K562 (cell line): ENCODE results near the gene YJEFN3.

Experiments used
- EP300 ChIP-seq: IDR thresholded peaks from 2 replicates; pipeline ENCODE4 v1.6.1; 2012; ENCODE audit warnings: low read length, improper control_type of control experiment
- FOXA1 ChIP-seq: fragments of 450-650 bp; IDR thresholded peaks from 2 replicates; pipeline ENCODE4 v1.6.1; 2016; ENCODE audit warnings: mild to moderate bottlenecking, borderline replicate concordance
- HDAC2 ChIP-seq: fragments of 450-650 bp; IDR thresholded peaks from 2 replicates; pipeline ENCODE4 v1.6.1; 2016; ENCODE audit warnings: mild to moderate bottlenecking
- HDAC6 ChIP-seq: IDR thresholded peaks from 2 replicates; pipeline ENCODE4 v1.6.1; 2012; ENCODE audit warnings: low read depth, mild to moderate bottlenecking, control low read depth, inconsistent platforms, low read length, moderate library complexity
- NELFE ChIP-seq: IDR thresholded peaks from 2 replicates; pipeline ENCODE4 v1.6.1; 2011; ENCODE audit warnings: mild to moderate bottlenecking; ENCODE audit not compliant: insufficient read depth, insufficient read length
- POLR3A ChIP-seq: IDR thresholded peaks from 2 replicates; pipeline ENCODE4 v1.6.1; 2011; ENCODE audit warnings: borderline replicate concordance, mild to moderate bottlenecking, moderate library complexity; ENCODE audit not compliant: insufficient read length, insufficient read depth; ENCODE audit errors: extremely low read depth
- RB1 ChIP-seq: fragments of 450-650 bp; IDR thresholded peaks from 2 replicates; pipeline ENCODE4 v1.6.1; 2017; ENCODE audit warnings: low read depth, mild to moderate bottlenecking
- TRIM24 ChIP-seq, 2 experiments: fragments of 450-650 bp; IDR thresholded peaks; 2 replicates each; pipeline ENCODE4 v1.6.1; 2016
- ZKSCAN8 ChIP-seq: fragments of 200-800 bp; sonication (Bioruptor generic); IDR thresholded peaks from 2 replicates; pipeline ENCODE4 v1.6.1; 2016; ENCODE audit warnings: missing genetic modification characterization, missing compliant biosample characterization
- ZNF766 ChIP-seq: fragments of 200-800 bp; sonication (Bioruptor generic); conservative IDR thresholded peaks from 2 replicates; pipeline ENCODE4 v1.6.1; 2016; ENCODE audit warnings: missing genetic modification characterization, missing compliant biosample characterization

DNA sequence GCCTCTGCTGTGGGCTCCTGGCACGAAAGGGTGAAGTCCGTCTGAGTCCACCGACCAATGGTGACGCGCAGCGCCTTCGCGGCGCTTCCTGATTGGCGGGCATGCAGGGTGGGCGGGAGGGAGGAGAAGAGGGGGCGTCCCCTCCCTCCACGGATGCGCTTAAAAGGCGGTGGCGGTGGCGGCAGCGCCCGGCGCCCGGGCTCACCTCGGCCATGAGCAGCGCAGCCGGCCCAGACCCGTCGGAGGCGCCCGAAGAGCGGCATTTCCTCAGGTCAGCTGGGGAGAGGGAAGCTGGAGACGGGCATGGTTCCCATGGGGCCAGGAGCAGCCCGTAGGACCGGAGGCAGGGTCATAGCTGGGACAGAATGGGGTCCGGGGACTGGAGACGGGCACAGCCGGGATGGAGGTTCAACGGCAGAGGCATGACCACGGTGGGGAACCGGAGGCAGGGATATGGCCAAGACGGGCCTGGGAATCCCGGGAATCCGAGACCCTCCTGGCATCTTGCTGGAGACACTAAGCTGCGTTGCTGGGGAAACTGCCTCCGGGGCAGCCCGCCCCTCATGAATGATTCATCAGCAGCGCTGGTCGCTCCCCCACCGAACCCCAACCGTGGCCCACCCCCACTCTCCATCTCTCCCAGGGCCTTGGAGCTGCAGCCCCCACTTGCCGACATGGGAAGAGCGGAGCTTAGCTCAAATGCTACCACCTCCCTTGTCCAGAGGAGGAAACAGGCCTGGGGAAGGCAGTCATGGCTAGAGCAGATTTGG lies at the start of gene YJEFN3:
- TF ChIP-seq ZNF766 (CRISPR knock-in tag), result no peak
- no peak for TF ChIP-seq ZKSCAN8
- no peak for TF ChIP-seq TRIM24 (IDR thresholded peaks at IDR 0.05)
- no peak for TF ChIP-seq HDAC6
- TF ChIP-seq RB1, result no peak
- TF ChIP-seq NELFE, result no peak
- TF ChIP-seq HDAC2, result no peak
- TF ChIP-seq FOXA1, result no peak
- TF ChIP-seq EP300, result no peak
- no peak for TF ChIP-seq POLR3A
